GM18511 (cell line): Measurements from ENCODE around the gene SLAMF9.

Experiments used
- ATAC-seq: cut with Tn5 transposase; IDR thresholded peaks from one replicate; pipeline ENCODE4 v1.9.1; 2021; ENCODE audit warnings: mild to moderate bottlenecking, moderate library complexity; ENCODE audit not compliant: unreplicated experiment

The SLAMF9 gene

DNA sequence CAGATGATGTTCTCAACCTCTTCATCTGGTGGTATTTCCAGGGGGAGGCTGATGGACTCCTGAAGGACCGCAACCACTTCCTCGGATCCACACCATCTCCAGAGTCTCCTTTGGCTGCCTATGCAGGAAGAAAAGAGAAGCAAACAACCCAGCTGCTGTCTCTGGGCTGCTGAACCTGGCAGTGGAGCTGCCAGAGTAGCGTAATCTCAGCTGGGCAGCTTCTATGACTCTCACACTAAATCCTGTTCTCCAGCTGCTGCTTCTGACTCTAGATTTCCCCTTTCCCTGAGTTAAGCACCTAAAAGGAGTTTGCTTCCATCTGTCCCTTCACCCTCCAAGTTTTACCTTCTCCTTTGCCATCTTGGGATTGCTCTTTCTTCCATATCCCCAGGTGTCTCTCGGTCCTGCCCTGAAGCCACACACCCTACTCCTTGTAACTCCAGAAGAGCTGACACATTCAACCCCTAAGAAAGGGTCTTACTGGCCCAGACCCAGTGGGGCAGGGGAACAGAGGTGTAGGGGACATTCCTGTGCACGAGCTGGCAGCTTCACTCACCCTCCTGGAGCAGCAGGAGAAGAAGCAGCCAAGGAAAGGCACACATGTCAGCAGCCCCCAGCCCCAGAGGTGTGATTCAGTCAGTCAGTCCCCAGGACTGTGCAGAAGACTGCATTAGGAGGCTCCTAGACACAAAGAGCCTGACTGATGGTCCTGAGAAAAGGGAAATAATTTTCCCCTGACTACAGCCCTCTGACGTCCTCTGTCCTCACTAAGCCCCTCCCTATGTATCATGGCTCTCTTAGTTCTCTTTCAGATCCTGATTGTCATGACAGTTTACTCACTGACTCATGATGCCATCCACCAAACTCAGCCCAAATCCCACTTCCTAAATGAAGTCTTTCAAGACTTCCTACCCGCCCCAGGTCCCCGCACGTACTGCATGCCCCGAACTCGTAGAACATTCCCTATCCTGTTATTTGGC is at the start of gene SLAMF9:
Gene SLAMF9, minus strand, starts transcription at position 702 of the 980 bp plus-strand sequence. Its CDS starts 100 bp downstream, at position 602.
- no peak for ATAC-seq

DNA sequence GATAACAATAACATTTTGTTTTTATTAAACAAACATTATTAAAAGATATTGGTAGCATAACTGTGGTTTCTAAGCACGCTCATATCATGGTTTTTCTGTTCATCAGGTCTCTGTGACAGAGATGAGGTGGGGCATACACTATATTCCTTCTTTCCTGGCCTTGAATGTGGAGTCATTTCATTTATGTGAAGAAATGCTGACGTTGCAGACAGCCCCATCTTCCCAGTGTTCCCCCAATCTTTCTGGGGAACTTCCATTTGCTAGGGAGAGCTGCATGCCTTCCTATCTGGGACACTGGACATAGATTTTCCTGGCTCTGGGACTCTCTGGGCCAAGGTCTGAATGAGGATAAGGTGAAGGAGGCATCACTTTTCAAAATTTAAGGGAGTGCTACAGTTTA is 47.4 kb upstream of the SLAMF9 start:
- no peak for ATAC-seq

DNA sequence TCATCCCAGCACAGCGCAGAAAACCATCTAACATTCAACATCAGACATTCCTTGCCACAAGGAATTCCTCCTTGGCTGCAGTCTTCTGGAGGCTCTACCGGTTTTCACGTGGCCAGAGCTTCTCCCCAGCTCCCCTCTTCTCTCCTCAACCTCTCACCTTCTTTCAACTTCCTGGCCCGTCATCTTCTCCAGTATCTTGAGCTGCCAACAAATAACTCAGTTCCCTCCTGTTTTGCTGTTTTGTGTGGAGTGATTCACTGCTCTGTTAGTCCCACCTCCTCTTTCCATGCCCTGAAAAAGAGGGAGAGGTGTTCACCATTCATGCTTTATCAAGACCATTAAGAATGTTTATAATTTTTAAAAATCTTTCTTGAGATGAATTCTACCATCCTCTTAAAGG is 45.2 kb upstream of the SLAMF9 start:
- no peak for ATAC-seq

- ATAC-seq, result no peak
These were observed 42.6 kb upstream of the SLAMF9 start for GRCh38 chr1:159996653-159997052.

- no peak for ATAC-seq
These were observed 40.9 kb upstream of the SLAMF9 start for GRCh38 chr1:159994896-159995295.

- no peak for ATAC-seq
These were observed 39.9 kb upstream of the SLAMF9 start for GRCh38 chr1:159993911-159994310.

GRCh38 chr1:159992161-159992560 is 38.1 kb upstream of the SLAMF9 start:
- ATAC-seq, result no peak

GRCh38 chr1:159991513-159991912 is 37.5 kb upstream of the SLAMF9 start:
- ATAC-seq, result no peak

DNA sequence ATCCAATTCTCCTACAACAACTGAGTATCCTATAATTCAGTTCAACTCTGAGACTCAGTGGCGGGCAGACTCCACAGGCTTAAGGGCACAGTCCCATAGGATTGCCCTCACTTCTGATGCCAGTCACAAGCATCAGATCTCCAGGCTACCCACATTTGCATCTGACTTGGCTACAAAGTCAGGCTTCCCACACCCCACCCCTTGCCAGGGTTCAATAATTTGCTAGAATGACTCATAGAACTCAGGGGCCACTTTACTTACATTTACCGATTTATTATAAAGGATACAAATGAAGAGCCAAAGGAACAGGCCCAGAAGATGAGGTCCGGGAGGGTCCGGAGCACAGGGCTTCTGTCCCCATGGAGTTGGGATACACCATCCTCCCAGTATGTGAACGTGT is 36.0 kb upstream of the SLAMF9 start:
- ATAC-seq, result no peak

DNA sequence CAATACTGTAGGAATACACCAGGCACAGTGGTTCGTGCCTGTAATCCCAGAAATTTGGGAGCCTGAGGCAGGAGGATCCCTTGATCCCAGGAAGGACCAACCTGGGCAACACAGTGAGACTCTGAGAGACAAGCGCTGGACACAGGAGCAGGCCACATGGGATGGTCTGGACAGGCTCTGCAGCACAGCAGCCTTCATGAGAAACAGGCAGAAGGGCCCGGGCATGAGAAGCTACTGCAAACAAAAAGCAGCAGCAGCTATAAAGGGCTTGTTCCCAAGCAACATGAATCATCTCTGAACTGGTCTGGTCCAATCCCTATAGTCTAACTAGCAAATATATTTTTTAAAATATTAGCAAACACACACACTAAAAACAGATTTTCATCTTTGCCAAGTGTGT is 35.5 kb upstream of the SLAMF9 start:
- no peak for ATAC-seq

- ATAC-seq, result no peak
These were observed 34.0 kb upstream of the SLAMF9 start for GRCh38 chr1:159988006-159988405.

- no peak for ATAC-seq
These were observed 33.1 kb upstream of the SLAMF9 start for GRCh38 chr1:159987186-159987585.

DNA sequence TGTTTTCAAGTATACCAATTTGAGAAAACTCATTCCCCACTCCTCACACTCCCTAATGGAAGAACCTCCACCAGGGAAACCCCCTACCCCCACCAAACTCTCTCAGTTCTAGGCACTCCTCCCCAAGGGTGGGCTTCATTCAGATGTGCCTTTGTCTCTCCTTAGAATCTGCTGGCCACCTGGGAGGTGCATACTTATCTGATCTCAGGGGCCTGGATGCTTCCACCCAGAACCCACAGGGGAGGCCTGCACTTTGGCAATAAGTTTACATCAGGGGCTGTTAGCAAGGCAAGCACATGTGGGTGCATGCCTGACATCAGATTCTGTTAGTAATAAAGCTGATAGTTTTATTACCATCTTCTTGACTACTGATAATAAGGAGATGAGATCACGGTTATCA is 32.5 kb upstream of the SLAMF9 start:
- ATAC-seq, result no peak

- ATAC-seq, result no peak
These were observed 32.1 kb upstream of the SLAMF9 start for GRCh38 chr1:159986093-159986492.

- ATAC-seq, result no peak
These were observed 31.4 kb upstream of the SLAMF9 start for GRCh38 chr1:159985473-159985872.

- no peak for ATAC-seq
These were observed 29.6 kb upstream of the SLAMF9 start for GRCh38 chr1:159983681-159984080.

GRCh38 chr1:159982280-159982679 is 28.2 kb upstream of the SLAMF9 start:
- ATAC-seq, result no peak

- ATAC-seq, result no peak
These were observed 27.5 kb upstream of the SLAMF9 start for GRCh38 chr1:159981351-159982055.

DNA sequence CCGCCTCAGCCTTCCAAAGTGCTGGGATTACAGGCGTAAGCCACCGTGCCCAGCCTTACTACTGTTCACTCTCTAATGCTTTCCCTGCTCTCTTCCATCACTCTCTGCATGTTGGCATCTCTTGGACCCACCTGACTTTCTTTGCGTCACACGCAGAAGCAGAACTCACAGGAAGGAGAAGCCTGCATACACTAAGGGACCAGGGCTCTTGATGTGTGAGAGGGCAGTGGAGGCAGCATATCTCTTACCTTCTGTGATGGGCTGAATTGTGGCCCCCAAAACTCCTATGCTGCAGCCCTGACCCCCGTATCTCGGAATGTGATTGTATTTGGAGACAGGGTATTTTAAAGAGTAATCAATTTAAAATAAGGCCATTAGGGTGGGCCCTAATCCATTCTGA is 26.7 kb upstream of the SLAMF9 start:
- ATAC-seq, result no peak

- no peak for ATAC-seq
These were observed 26.0 kb upstream of the SLAMF9 start for GRCh38 chr1:159980076-159980475.

- no peak for ATAC-seq
These were observed 25.2 kb upstream of the SLAMF9 start for GRCh38 chr1:159979257-159979656.

- ATAC-seq, result no peak
These were observed 24.0 kb upstream of the SLAMF9 start for GRCh38 chr1:159978107-159978398.
